ENCODE results near the gene SLC43A2. TPM values are rescaled to one million over a fixed set of nuclear protein-coding genes. Genes with fewer than 3 reads are reported as not detected.

Gene SLC43A2
- total and polyA plus RNA-seq, 7 experiments from 2014 or later = 0.44 to 112 (median 6.7) TPM

DNA sequence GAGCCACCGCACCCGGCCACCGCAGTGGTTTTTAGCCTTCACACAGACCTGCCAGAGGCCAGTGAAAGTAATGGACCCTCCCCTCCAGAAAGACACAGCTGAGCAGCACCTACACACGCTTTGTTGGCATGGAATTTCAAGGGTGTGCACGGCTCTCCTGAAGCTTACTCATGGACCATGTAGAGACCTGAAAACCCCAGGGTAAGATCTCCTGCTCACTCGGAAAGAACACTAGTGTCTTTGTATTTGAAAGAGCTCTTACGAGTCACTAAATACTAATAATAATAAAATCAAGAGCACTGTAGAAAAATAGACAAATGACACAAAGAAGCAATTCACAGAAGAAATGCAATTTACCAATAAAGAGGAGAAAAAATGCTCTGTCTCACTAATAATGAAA, 20.0 kb downstream of the SLC43A2 start:
- Mint-ChIP-seq H3K27ac (no peak overlapping the region), H3K4me1 (peaks cover 0 to 9% (median 0%) of the 10 kb centered on the region in 7 donors), H3K36me3 (peaks cover 0 to 3% (median 0%) of the 10 kb centered on the region in 5 donors), H3K9me3 (no peaks in the 10 kb centered on the region), H3K4me3 (no peak overlapping the region), H3K27me3 (no peaks in the 10 kb centered on the region)
- ChIA-PET CTCF (no interaction called here), POLR2A (no interaction called here)
- Histone ChIP-seq H3K27me3 (ENCODE audit: control insufficient read depth in 2 of 2, insufficient read depth in 2 of 2, low read length in 2 of 2) (no peaks in the 10 kb centered on the region), H3K4me3 (ENCODE audit: low read length) (no peak overlapping the region), H3K36me3 (ENCODE audit: control insufficient read depth in 2 of 3, insufficient read depth in 3 of 3, low read length in 3 of 3) (no peaks in the 10 kb centered on the region), H3K27ac (ENCODE audit: low read depth, low read length) (no peak overlapping the region), H3K9me3 (ENCODE audit: control insufficient read depth in 2 of 3, low read length in 3 of 3) (no peaks in the 10 kb centered on the region), H3K4me1 (ENCODE audit: control insufficient read depth in 2 of 2, insufficient read depth in 2 of 2, low read length in 2 of 2) (no peaks in the 10 kb centered on the region)
- intact Hi-C loops (cut with micrococcal nuclease) = no loop called here
- DNase-seq (no peak), ATAC-seq (no peak)

DNA sequence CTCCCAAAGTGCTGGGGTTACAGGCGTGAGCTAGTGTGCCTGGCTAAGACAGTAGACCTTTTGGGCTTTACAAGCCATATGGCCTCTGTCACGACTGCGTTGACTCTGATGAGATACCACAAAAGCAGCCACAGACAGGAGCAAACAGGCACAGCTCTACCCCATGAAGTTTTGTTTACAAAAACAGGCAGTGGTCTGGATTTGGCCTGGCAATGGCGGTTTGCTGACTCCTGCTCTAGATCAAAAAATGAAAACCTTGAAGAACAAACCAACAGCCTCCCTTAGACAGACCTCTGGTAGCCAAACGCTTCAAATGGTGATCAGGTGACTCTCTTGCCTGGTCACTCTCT, 20.7 kb downstream of the SLC43A2 start:
- no peaks in the 10 kb centered on the region for H3K9me3 Mint-ChIP-seq
- POLR2A ChIA-PET = no interaction called here
- CTCF ChIA-PET = no interaction called here
- Histone ChIP-seq H3K27me3 (ENCODE audit: control insufficient read depth in 2 of 2, insufficient read depth in 2 of 2, low read length in 2 of 2) (no peaks in the 10 kb centered on the region), H3K9me3 (ENCODE audit: control insufficient read depth in 2 of 3, low read length in 3 of 3) (no peaks in the 10 kb centered on the region), H3K36me3 (ENCODE audit: control insufficient read depth in 2 of 3, insufficient read depth in 3 of 3, low read length in 3 of 3) (no peaks in the 10 kb centered on the region), H3K4me1 (ENCODE audit: control insufficient read depth in 2 of 2, insufficient read depth in 2 of 2, low read length in 2 of 2) (no peaks in the 10 kb centered on the region), H3K4me3 (ENCODE audit: low read length) (no peak overlapping the region), H3K27ac (ENCODE audit: low read depth, low read length) (no peak overlapping the region)
- H3K36me3 Mint-ChIP-seq = peaks cover 0 to under 1% (median 0%) of the 10 kb centered on the region in 5 donors
- no peaks in the 10 kb centered on the region for H3K27me3 Mint-ChIP-seq
- no peak for DNase-seq
- intact Hi-C loops (cut with micrococcal nuclease) = no loop called here
- no peak for ATAC-seq
- H3K4me3 Mint-ChIP-seq = no peak overlapping the region
- no peak overlapping the region for H3K27ac Mint-ChIP-seq
- peaks cover 0 to 7% (median 0%) of the 10 kb centered on the region in 7 donors for H3K4me1 Mint-ChIP-seq

DNA sequence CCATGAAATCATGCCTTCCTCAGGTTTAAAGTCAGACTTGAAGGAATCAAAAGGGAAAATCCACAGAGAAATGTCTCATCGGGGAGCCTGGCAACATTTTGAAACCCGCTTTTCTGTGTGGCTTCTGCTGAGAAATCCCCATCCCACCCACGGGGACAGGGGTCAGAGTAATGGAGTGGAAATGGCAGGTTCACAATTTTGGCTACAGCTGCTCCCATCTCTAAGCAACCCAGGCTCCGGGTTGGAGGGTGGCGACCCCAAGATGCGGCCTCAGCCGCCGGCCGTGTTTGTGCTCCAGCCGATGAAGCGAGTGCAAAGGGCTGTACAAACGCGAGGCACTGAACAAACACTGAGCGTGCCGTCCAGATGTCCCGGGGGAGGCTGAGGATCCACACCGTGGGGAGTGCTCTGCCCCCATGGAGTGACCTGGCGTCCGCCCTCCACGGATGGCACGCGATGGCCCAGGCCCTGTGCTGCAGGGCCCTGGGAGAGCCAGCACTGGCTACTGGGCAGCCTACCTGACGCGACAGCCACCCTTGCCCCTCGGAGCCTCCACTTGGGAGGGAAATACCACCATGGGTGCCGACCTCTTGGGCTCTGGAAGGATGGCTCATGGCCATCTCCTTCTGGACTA, 22.2 kb downstream of the SLC43A2 start:
- H3K4me3 Mint-ChIP-seq = no peak overlapping the region
- Histone ChIP-seq H3K27ac (ENCODE audit: low read depth, low read length) (no peak overlapping the region), H3K36me3 (ENCODE audit: control insufficient read depth in 2 of 3, insufficient read depth in 3 of 3, low read length in 3 of 3) (no peaks in the 10 kb centered on the region), H3K4me3 (ENCODE audit: low read length) (no peak overlapping the region), H3K27me3 (ENCODE audit: control insufficient read depth in 2 of 2, insufficient read depth in 2 of 2, low read length in 2 of 2) (no peaks in the 10 kb centered on the region), H3K4me1 (ENCODE audit: control insufficient read depth in 2 of 2, insufficient read depth in 2 of 2, low read length in 2 of 2) (no peaks in the 10 kb centered on the region), H3K9me3 (ENCODE audit: control insufficient read depth in 2 of 3, low read length in 3 of 3) (peaks cover 0 to 6% (median 0%) of the 10 kb centered on the region in 3 experiments)
- DNase-seq (peak in 1 of 9 donors; percentile 60), ATAC-seq (no peak)
- CTCF ChIA-PET = no interaction called here
- peaks cover 0 to 2% (median 0%) of the 10 kb centered on the region in 5 donors for H3K36me3 Mint-ChIP-seq
- intact Hi-C loops (cut with micrococcal nuclease) = no loop called here
- peaks cover 0 to 7% (median 0%) of the 10 kb centered on the region in 7 donors for H3K4me1 Mint-ChIP-seq
- H3K27me3 Mint-ChIP-seq = no peaks in the 10 kb centered on the region
- no peak overlapping the region for H3K27ac Mint-ChIP-seq
- POLR2A ChIA-PET = interaction anchor here (0.8 kb wide), 1 partner anchor 15 kb away, joined by 3 read pairs; no protein-coding TSS in a partner anchor
- H3K9me3 Mint-ChIP-seq = peaks cover 0 to 3% (median 0%) of the 10 kb centered on the region in 11 donors

DNA sequence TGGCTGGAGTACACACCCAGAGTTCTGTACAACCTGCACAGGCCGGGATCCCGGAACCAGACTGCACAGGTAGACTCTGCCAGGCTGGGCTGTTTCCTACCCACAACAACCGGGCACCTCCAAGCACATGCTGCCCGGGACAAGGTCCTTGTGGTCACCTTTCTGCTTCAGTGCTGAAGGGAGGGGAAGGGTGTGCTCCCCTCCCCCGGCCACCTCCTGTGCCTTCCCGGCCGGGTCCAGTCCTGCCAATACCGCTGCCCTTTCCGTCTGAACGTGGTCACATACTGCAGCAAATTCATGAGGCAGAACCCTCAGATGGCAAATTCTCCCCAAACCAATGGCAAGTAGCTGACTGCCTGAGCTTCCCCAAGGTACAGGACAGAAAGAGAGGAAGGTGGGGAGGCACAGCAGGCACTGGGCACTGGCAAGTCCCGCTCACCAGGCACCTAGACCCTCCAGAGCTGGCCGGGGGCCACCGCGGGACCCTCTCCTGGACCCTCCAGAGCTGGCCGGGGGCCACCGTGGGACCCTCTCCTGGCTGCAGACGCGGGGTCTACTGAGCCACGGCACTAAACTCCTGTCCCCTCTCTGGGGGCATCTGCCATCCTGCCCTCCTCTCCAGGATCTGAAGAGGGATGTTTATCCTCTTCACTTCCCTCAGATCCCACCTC, 22.8 kb downstream of the SLC43A2 start:
- Histone ChIP-seq H3K27ac (ENCODE audit: low read depth, low read length) (no peak overlapping the region), H3K9me3 (ENCODE audit: control insufficient read depth in 2 of 3, low read length in 3 of 3) (peaks cover 0 to 10% (median 0%) of the 10 kb centered on the region in 3 experiments), H3K36me3 (ENCODE audit: control insufficient read depth in 2 of 3, insufficient read depth in 3 of 3, low read length in 3 of 3) (no peaks in the 10 kb centered on the region), H3K4me1 (ENCODE audit: control insufficient read depth in 2 of 2, insufficient read depth in 2 of 2, low read length in 2 of 2) (no peaks in the 10 kb centered on the region), H3K4me3 (ENCODE audit: low read length) (no peak overlapping the region), H3K27me3 (ENCODE audit: control insufficient read depth in 2 of 2, insufficient read depth in 2 of 2, low read length in 2 of 2) (no peaks in the 10 kb centered on the region)
- H3K36me3 Mint-ChIP-seq = peaks cover 0 to 5% (median 0%) of the 10 kb centered on the region in 5 donors
- no peak for ATAC-seq
- H3K9me3 Mint-ChIP-seq = peaks cover 0 to 9% (median 0%) of the 10 kb centered on the region in 11 donors
- ChIA-PET POLR2A (no interaction called here), CTCF (no interaction called here)
- H3K4me3 Mint-ChIP-seq = no peak overlapping the region
- H3K27me3 Mint-ChIP-seq = no peaks in the 10 kb centered on the region
- no peak for DNase-seq
- peaks cover 0 to 7% (median 0%) of the 10 kb centered on the region in 7 donors for H3K4me1 Mint-ChIP-seq
- intact Hi-C loops (cut with micrococcal nuclease) = no loop called here
- no peak overlapping the region for H3K27ac Mint-ChIP-seq

DNA sequence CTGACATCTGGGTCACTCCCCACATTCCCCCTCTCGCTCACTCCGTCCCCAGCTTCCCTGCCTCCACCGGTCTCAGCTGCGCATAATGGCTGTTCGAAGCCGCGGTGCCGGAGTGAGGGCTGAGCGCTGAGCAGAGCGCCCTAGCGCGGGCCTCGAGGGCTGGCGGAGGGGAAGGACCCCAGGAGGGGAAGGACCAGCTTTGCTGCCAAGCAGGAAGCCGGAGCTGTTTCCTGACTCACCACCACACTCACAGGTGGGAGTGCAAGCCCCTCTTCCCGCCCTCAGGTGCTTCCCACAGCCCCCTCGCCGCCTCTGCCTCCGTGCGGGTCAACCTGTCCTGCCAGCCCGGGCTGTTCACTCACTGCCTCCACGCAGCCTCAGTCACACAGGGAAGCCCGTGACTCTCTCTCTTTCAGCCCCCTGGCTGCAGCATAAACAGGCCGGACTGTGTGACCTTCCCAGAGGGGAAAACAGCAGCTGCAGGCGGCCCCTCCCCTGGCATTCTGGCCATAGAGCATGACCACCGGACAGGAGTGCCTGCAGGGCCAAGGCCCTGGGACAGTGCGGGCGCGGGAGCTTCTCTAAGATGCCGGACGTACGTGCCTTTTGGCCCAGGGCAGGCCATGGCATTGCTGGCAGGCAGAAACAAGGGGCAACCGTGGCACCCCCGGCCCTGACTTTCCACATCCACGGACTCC, 23.7 kb downstream of the SLC43A2 start:
- POLR2A ChIA-PET = interaction anchor here (0.6 kb wide), 1 partner anchor 283 kb away, joined by 3 read pairs; no protein-coding TSS in a partner anchor

DNA sequence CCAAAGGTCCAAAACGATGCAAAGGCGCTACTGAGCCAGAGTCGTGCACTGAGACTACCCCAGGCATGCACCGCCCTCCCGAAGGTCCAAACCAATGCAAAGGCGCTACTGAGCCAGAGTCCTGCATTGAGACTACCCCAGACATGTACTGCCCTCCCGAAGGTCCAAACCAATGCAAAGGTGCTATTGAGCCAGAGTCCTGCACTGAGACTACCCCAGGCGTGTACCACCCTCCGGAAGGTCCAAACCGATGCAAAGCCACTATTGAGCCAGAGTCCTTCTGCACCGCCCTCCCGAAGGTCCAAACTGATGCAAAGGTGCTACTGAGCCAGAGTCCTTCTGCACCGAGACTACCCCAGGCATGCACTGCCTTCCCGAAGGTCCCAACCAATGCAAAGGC, 27.1 kb downstream of the SLC43A2 start:
- no peak overlapping the region for H3K27ac Mint-ChIP-seq
- H3K4me3 ChIP-seq (ENCODE audit: low read length) = no peak overlapping the region
- no peaks in the 10 kb centered on the region for H3K27me3 Mint-ChIP-seq
- ChIA-PET POLR2A (no interaction called here), CTCF (no interaction called here)
- H3K9me3 Mint-ChIP-seq = peaks cover 0 to 9% (median 0%) of the 10 kb centered on the region in 11 donors
- no peaks in the 10 kb centered on the region for H3K4me1 ChIP-seq (ENCODE audit: control insufficient read depth in 2 of 2, insufficient read depth in 2 of 2, low read length in 2 of 2)
- H3K4me3 Mint-ChIP-seq = no peak overlapping the region
- ATAC-seq (no peak), DNase-seq (no peak)
- H3K36me3 ChIP-seq (ENCODE audit: control insufficient read depth in 2 of 3, insufficient read depth in 3 of 3, low read length in 3 of 3) = no peaks in the 10 kb centered on the region
- H3K36me3 Mint-ChIP-seq = peaks cover 0 to 5% (median 0%) of the 10 kb centered on the region in 5 donors
- H3K9me3 ChIP-seq (ENCODE audit: control insufficient read depth in 2 of 3, low read length in 3 of 3) = peaks cover 0 to 10% (median 0%) of the 10 kb centered on the region in 3 experiments
- no peak overlapping the region for H3K27ac ChIP-seq (ENCODE audit: low read depth, low read length)
- no peaks in the 10 kb centered on the region for H3K27me3 ChIP-seq (ENCODE audit: control insufficient read depth in 2 of 2, insufficient read depth in 2 of 2, low read length in 2 of 2)
- intact Hi-C loops (cut with micrococcal nuclease) = no loop called here
- H3K4me1 Mint-ChIP-seq = peaks cover 0 to 5% (median 0%) of the 10 kb centered on the region in 7 donors

More for the DNA sequence above, 23.7 kb downstream of the SLC43A2 start:
- ATAC-seq (no peak), DNase-seq (no peak)
- CTCF ChIA-PET = no interaction called here
- no peaks in the 10 kb centered on the region for H3K27me3 Mint-ChIP-seq
- no peak overlapping the region for H3K4me3 Mint-ChIP-seq
- peaks cover 0 to 7% (median 0%) of the 10 kb centered on the region in 7 donors for H3K4me1 Mint-ChIP-seq
- Histone ChIP-seq H3K9me3 (ENCODE audit: control insufficient read depth in 2 of 3, low read length in 3 of 3) (peaks cover 0 to 10% (median 0%) of the 10 kb centered on the region in 3 experiments), H3K4me1 (ENCODE audit: control insufficient read depth in 2 of 2, insufficient read depth in 2 of 2, low read length in 2 of 2) (no peaks in the 10 kb centered on the region), H3K27me3 (ENCODE audit: control insufficient read depth in 2 of 2, insufficient read depth in 2 of 2, low read length in 2 of 2) (no peaks in the 10 kb centered on the region), H3K4me3 (ENCODE audit: low read length) (no peak overlapping the region), H3K36me3 (ENCODE audit: control insufficient read depth in 2 of 3, insufficient read depth in 3 of 3, low read length in 3 of 3) (no peaks in the 10 kb centered on the region), H3K27ac (ENCODE audit: low read depth, low read length) (no peak overlapping the region)
- peaks cover 0 to 5% (median 0%) of the 10 kb centered on the region in 5 donors for H3K36me3 Mint-ChIP-seq
- peaks cover 0 to 9% (median 0%) of the 10 kb centered on the region in 11 donors for H3K9me3 Mint-ChIP-seq
- no peak overlapping the region for H3K27ac Mint-ChIP-seq
- intact Hi-C loops (cut with micrococcal nuclease) = no loop called here
